Activated CD8-positive, alpha-beta memory T cell treated with anti-CD3 and anti-CD28 coated beads, Interleukin-2, amount 50 U/mL, for 1 hour (primary cell): ENCODE measurements around the gene ATP6V0B.

ENCODE experiments used
- DNase-seq: peaks from one replicate; pipeline ENCODE4 v3.0.0-alpha.2; 2020; ENCODE audit errors: extremely low read depth

The ATP6V0B gene

DNA sequence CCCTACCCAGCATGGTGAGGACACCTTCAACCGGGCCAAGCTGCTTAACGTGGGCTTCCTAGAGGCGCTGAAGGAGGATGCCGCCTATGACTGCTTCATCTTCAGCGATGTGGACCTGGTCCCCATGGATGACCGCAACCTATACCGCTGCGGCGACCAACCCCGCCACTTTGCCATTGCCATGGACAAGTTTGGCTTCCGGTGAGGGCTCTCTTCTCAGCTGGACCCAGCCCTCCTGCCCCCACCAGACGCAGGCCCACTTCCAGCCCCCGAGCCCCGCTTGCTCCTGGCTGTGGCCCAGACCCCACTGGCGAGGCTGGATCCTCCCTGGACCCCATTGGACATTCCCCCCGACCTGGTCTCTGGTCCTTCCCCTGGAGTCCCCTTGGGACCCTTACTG lies 10.1 kb downstream of the ATP6V0B start:
- no peak for DNase-seq

DNA sequence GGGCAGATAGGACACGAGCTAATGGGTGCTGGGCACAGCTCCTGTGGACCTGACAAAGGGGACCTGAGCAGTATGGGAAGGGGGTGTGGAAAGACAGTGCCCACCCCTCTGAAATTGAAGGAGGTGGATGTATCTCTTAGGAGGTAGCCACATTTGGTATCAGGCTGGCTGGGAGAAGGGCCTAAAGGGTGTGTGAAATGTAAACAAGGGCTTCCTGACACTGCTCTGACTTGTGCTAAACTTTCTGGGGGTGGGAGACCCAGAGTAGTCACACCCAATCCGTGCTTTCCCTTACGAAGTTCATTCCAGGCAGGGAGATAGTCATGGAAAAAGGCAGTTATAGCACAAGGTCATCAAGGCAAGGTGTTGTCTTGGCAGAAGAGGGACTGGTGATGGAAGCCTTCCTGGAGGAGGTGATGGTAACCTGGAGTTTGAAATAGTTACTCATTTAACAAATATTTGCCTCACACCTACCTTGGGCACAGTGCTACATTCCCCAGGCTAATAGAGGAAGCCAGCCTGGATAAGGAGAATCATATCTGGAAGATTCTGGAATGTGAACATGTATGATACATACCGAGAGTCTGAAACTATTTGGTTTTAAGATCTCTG lies 11.3 kb downstream of the ATP6V0B start:
- no peak for DNase-seq

DNA sequence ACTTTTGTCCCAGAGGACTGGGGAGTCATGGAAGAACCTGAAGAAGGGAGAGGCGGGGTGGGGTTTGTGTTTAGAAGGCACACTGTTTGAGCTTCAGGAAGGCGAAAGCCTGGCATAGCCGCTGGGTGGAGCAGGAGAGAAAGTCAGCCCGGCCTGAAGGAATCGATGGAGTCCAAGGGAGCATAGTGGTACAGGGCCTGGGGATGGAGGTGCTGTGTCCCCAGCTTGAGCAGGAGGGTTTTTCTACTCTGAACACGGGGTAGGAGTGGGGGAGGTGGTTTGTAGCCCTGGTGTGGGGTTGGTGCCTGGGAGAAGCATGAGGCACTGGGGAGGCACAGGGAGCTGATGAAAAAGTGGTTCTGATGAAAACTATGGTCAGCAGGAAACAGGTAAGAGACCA lies 12.0 kb downstream of the ATP6V0B start:
- DNase-seq, result no peak

DNA sequence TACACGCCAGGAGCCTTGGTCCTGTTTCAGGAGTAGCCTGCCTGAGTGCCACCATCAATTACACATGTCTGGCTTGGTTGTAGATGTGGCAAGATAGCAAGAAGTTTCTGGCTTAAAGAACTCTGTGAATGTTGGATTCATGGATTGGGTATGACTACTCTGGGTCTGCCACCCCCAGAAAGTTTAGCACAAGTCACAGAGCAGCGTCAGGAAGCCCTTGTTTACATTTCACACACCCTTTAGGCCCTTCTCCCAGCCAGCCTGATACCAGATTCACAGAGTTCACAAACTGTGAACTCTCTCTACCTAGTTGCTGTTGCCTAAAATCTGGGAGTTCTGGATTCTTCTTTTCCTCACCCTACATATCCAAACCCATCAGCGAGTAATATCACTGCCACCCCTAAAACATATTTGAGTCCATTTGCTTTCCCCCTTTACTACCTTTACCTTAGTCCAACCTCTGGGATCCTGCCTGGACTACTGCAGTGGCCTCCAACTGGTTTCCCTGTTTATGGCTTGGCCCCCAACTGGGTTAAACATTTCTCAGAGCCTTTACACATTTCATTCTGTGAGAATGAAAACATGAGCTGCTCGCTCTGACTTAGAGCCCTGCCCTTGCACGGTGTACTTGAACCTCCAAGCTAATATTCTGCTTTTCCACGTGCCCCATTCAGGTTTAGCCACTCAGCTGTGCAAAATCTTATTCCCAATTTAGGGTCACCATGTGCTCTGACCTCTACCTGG lies 12.6 kb downstream of the ATP6V0B start:
- DNase-seq, result no peak

DNA sequence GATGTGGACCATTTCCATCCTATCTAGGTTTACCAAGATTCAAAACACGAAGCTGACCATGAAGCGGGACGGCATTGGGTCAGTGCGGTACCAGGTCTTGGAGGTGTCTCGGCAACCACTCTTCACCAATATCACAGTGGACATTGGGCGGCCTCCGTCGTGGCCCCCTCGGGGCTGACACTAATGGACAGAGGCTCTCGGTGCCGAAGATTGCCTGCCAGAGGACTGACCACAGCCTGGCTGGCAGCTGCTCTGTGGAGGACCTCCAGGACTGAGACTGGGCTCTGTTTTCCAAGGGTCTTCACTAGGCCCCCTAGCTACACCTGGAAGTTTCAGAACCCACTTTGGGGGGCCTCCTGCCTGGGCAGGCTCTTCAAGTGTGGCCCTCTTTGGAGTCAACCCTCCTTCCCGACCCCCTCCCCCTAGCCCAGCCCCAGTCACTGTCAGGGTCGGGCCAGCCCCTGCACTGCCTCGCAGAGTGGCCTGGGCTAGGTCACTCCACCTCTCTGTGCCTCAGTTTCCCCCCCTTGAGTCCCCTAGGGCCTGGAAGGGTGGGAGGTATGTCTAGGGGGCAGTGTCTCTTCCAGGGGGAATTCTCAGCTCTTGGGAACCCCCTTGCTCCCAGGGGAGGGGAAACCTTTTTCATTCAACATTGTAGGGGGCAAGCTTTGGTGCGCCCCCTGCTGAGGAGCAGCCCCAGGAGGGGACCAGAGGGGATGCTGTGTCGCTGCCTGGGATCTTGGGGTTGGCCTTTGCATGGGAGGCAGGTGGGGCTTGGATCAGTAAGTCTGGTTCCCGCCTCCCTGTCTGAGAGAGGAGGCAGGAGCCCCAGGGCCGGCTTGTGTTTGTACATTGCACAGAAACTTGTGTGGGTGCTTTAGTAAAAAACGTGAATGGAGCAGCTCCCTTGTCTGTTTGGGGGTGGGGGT lies 15.8 kb downstream of the ATP6V0B start:
- DNase-seq, result no peak

DNA sequence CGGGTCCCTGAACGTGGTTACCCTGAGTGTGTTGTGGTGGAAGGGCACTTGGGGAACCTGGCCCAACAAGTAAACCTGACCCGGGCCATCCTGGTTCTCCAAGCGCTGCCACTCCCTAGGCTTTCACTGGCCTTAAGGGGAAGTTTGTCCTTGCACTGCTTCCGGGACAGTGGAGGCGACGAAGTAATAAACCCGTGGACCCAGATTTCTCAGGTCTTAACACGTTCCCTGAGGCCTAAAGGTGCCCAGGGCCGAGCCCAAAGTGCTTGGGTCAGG lies 16.4 kb downstream of the ATP6V0B start:
- no peak for DNase-seq

DNA sequence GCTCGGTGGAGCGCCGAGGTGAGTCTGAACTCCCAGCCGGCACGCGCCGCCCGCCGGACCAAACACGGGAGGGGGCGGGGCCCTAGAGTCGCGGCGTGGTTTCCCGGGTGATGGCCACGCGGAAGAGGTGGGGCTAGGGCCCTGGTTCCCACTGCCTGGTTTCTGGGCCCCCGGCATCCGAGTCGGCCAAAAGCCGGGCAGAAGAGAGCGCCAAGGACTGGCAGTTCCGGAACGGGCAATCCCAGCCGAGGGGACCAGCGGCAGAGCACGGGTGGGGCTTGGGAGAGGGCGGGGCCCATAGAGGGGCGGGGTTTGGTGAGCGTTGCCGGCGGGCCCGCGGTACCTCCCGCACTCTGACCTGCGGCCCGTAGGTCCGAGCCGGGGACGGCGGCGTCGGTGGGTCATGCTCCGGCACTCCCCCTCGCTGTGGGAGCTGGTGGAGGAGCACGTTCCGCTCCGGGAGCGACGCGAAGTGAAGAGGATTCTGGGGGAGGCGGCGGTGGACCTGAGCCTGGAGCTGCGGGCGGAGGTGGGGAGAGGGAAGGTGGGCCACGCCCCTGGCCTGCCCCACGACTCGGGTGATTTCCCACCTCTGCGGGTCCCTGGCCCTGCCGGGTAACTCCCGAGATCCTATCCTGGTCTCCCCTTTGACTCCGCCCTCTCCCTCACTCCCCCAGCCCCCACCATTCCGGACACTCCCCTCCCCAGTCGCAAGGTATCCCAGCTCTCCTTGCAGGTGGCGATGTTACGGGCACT lies 16.9 kb downstream of the ATP6V0B start, which contains the start of gene CCDC24:
Gene CCDC24, plus strand, starts transcription at position 124 of the 756 bp plus-strand sequence. Its CDS starts 280 bp downstream, at position 404.
- no peak for DNase-seq

DNA sequence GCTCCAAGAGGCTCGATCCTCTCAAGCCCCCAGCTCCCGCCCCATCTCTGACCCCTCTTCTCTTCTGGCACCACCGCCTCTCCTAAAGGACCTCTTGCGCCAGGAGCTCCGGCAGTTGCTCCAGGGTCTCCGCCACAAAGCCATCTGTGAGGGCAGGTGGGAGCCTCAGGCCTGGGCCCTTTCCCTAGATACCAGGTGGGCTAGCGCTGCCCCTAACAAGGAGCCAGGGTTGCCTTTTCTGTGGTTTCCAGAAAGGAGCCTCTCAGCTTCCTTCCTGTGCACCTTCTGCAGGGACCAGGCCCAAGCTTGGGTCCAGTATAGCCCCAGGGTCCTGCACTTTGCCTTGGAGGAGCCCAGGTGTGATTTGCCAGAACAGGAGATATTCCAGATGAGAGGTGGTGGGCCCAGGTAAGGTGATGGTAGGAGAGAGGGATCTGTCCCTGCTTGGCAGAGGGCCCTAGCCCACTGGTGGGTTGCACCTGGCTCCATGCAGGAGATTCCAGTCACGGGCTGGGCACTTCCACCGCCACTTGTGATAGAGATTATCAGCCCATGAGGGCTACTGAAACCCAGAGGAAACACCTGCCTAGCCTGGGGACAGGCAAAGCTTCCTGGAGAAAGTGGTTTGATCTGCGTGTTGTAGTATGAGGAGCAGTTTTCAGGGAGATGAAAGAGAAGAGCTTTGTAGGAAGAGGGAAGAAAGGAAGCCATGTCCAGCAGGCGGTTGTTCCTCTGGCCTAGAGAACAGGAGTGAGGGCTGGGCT lies 17.7 kb downstream of the ATP6V0B start:
- no peak for DNase-seq

DNA sequence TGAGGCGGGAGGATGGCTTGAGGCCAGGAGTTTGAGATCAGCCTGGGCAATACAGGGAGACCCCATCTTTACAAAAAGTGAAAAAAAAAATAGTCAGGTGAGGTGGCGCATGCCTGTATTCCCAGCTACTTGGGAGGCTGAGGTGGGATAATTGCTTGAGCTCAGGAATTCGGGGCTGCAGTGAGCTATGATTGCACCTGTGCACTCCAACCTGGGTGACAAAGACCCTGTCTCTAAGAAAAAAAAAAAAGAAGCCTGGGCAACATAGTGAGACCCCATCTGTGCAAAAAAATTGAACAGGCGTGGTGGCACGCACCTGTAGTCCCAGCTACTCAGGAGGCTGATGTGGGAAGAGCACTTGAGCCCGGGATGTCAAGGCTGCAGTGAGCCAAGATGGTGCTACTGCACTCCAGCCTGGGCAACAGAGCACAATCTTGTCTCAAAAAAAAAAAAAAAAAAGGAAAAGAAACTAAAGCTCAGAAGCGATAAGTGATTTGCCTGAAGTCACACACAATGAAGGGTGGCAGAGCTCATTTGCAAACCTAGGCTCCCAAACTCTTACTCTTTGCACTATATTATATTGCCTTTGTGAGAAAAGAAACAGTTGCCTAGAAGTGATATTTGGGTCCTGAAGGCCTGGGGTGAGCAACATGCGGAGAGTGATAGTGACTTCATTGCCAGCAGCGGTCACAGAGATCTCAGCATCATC lies 18.6 kb downstream of the ATP6V0B start:
- DNase-seq, result no peak

DNA sequence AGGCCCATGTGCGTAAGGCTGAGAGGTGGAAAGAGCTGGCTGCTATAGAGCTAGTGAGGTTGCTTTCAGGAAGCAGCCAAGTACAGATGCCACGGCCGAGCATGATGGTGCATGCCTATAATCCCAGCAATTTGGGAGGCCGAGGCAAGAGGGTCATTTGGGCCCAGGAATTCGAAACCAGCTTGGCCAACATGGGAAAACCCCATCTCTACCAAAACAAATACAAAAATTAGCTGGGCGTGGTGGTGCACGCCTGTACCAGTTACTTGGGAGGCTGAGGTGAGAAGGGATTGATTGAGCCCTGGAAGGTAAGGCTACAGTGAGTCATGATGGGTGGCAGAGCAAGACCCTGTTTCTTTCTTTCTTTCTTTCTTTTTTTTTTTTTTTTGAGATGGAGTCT lies 19.3 kb downstream of the ATP6V0B start:
- no peak for DNase-seq

DNA sequence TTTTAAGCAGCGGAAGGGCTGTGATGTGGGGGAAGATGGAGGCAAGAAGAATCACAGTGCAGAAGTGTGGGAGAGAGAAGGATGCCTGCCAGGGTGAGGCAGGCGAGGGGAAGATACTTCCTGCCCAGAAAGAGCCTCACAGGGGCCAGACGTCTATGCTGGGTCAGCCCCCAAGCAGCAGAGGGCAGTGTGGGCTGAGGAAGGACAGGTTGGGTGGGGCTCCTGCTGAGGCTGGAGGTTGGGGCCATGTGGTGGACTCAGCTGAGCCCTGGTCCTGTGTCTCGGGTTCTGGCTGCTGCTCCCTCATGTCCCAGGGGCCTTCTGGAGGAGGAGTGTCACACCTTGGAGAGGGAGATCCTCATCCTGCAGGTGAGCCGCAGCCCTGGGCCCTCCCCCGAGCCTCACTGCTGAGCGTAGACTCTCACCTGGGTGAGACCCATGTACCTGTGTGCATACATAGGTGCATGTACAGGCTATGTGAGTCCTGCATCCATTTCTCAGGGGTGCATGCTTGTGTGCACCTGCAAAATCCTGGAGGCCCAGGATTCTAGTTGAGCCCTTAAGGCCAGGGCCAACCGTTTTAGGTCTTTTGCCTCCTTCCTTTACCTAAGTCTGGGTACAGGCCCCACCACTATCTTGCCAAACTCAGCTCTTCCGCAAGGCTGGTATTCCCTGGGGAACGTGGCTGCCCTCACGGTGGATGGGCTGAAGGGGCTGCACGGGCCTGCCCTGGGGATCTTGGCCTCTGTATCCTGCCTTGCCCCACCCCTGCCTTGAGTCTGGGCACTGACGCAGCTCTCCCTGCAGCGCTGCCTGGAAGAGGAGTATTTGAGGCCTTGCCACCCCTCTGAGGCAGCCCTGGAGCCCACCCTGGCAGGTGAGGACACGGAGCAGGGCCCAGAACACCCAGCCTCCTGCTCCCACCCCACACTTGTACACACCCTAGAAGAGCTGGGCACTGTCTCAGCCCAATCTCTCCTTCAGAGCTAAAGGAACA lies 20.3 kb downstream of the ATP6V0B start:
- no peak for DNase-seq

DNA sequence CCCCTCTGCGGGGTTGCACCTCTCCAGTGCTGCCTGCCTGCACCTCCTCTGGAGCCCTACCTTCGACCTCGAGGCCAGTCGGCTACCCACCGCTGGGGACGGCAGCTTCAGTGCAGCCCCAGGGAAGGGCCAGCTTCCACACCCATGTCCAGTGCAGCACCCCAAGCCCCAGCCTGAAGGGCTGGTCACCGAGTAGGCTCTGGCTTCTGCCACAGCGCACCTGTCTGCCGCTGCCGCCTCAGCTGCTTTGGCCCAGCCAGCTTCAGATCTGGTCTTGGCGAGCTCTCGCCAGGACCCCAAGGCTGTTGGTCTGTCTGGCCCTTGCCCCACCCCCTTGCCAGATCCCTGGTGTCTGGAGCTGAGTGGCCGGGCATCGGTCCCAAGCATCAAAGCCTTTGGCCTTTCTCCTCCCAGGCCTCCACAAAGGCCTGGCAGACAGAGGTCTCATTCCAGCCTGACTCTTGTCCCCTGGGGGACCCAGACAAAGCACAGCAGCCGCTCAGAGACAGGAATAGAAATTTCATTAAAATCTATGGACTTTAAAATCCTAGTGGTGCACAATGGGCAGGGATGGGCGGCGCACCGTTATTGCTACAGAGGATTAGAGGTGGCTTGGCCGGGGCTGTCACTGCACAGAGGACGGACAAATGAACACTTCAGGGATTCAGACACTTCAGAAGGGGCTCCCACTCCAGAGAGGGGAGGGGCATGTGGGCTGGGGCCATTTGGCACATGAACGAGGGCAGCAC lies 21.4 kb downstream of the ATP6V0B start:
- no peak for DNase-seq

DNA sequence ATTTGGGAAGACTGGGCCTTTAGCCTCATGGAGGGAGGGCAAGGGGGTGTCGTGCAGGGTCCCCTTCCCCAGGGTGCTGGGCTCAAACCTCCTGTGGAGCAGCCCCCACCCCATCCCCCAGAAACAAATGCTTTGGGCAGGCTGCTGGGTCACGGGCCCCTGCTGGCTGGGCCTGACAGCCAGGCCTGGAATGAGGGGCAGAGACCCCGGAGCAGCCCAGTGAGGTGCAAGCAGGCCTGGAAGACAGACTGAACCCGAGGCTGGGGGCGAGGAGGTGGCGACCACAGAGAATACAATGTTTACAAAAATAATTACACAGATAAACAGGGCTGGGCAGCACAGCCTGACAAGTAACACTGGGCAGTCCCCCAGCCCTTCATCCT lies 22.0 kb downstream of the ATP6V0B start:
- no peak for DNase-seq

DNA sequence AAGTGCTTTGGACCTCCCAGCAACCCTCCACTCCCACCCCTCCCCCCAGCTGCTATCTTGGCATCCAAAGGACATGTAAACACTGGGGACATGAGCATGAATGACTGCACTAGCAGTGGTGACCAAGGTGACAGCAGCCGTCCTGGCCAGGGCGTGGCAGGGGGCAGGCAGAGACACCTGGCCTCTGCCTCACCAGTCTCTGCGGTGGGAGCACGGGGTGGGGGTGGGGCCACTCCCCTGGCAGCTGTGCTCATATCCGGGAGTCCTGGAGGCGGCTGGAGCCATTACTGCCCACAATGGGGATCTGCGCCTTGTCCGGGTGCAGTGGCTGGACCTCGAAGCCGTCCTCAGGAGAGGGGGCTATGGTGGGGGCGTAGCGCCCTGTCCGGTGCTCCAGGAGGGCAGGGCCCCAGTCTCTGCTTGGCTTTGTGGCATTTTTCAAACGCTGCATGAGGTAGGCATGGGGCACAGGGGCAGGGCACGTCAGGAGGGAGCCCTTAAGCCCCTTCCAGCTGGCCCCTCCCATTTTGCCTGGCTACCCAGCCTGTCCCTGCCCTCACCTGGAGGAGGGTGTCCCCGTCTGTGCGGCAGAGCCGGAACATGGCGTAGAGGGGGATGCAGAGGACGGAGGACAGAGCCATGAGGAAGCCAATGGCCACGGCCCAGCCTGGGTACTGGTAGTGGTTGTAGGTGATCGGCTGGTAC lies 22.7 kb downstream of the ATP6V0B start:
- no peak for DNase-seq

DNA sequence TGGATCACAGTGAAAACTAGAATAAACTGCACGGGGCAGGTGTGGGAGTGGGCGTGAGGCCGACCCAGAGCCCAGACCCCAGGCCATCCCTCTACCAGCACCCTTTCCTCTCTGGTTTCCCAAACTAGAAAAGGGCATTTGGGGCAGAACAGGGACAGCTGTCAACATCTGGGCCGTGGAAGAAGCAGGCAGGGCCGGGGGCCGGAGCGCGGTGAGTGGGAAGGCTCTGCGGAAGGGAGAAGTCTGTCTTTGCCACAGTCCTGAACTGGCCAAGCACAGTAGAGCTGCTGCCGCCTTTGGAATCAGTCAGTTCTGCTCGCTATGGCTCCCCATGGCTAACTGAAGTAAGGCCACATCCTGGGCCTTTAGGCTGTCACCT lies 23.2 kb downstream of the ATP6V0B start:
- DNase-seq, result no peak

DNA sequence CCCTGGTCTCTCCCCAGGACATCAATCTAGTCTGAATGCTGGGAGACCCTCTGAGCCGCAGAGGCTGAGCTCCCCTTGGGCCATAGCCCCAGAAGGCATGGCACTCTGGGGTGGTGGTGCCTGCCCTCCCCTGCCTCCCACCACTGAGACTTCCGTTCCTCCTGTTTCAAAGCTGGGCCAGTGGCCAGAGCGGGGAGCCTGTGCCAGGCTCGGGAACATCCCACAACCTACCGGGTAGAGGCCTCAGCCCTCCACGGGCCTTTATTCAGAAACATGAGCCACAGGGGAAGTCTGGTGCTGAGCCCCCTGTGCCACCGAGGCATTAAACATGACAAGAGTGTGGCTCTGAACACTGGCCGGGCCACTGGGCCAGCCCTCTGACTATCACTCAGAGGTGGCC lies 24.7 kb downstream of the ATP6V0B start:
- DNase-seq, result no peak

DNA sequence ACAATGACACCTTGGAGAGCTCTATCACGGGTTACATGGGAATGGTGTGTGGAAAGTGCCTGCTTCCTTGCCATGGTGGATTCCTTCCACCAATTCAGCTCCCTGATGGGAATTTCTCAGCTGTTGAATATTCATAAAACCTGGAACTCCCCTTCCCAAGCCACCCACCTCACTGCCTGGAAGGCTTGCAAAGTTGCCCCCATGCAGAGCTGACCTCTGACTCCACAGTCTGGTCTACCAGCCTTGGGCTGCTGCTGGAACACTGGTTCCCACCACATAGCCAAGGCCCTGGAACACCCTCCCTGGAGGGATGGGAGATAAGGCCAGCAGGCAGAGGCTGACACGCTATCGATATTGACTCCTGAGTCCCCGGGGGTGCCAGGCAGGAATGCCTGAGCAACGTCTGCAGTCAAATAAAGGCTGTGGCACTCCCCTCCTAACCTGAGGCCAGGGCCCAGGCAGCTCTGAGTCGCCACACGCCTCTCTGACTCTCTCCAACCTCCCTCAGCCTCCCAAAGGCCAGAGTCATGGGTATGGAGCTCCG lies 25.4 kb downstream of the ATP6V0B start:
- DNase-seq, result no peak

DNA sequence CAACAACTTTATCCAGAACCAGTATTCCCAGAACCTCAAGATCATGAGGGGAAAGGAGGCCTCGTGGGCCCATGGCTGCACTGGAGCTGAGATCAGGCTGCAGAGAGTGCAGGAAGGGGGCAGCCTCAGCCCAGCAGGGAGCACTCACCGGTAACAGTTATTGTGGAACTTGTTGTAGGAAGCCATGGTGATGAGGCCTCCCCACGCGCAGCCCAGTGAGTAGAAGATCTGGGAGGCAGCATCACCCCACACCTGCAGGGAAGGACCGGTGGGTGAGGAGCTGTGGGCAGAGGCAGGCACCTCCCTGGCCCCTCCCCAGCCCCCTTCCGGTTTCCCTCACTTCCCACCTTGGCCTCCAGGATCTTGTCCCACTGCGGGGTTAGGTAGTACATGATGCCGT lies 27.4 kb downstream of the ATP6V0B start:
- DNase-seq, result no peak
